ENCODE measurements around the gene FOXC2.

Gene FOXC2

GRCh38 chr16:86528061-86528929 is 38.3 kb upstream of the FOXC2 start:
- ATAC-seq (ENCODE audit: insufficient read depth, low read depth) (no peak), DNase-seq (no peak)
- Histone ChIP-seq H4K20me1 (ENCODE audit: insufficient read depth, low read length) (no peaks in the 10 kb centered on the region), H3K4me2 (ENCODE audit: insufficient read depth, low read length) (no peak overlapping the region), H2AFZ (ENCODE audit: low read depth, low read length) (no peak overlapping the region), H3K36me3 (ENCODE audit: insufficient read depth, low read length) (peaks cover 9% of the 10 kb centered on the region), H3K9ac (ENCODE audit: low read depth, low read length) (no peak overlapping the region), H3K79me2 (ENCODE audit: insufficient read depth, low read length) (no peaks in the 10 kb centered on the region), H3K9me3 (ENCODE audit: insufficient read depth, low read length, severe bottlenecking) (no peaks in the 10 kb centered on the region), H3K4me1 (ENCODE audit: insufficient read depth, low read length) (no peaks in the 10 kb centered on the region), H3K27me3 (ENCODE audit: insufficient read depth, low read length, poor library complexity) (no peaks in the 10 kb centered on the region), H3K27ac (ENCODE audit: low read length) (no peak overlapping the region), H3K4me3 (ENCODE audit: low read depth in 1 of 2, low read length in 2 of 2) (no peak overlapping the region)
- TF ChIP-seq CTCF (IDR thresholded peaks at IDR 0.05; ENCODE audit: borderline replicate concordance, extremely low read depth, low read length, poor library complexity, severe bottlenecking), result no peak
- no peak for TF ChIP-seq EZH2 (IDR thresholded peaks at IDR 0.05; ENCODE audit: borderline replicate concordance, low read depth, low read length, severe bottlenecking)

DNA sequence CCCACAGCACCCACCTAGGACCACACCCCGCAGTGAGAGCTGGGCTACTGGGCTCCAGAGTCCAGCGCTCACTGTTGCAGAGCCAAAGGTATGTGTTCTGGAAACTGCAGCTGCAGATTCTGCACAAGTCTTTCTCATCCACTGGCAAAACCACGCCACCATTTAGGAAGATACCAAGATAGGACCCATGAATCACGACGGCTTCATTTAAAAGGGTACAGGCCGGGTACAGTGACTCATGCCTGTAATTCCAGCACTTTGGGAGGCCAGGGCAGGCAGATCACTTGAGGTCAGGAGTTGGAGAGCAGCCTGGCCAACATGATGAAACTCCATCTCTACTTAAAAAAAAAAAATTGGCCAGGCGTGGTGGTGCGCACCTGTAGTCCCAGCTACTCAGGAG is 37.5 kb upstream of the FOXC2 start:
- H3K4me1 ChIP-seq (ENCODE audit: insufficient read depth, low read length), result no peaks in the 10 kb centered on the region
- H2AFZ ChIP-seq (ENCODE audit: low read depth, low read length), result no peak overlapping the region
- H3K9ac ChIP-seq (ENCODE audit: low read depth, low read length), result no peak overlapping the region
- H3K4me2 ChIP-seq (ENCODE audit: insufficient read depth, low read length), result no peak overlapping the region
- no peaks in the 10 kb centered on the region for H4K20me1 ChIP-seq (ENCODE audit: insufficient read depth, low read length)
- peaks cover 9% of the 10 kb centered on the region for H3K36me3 ChIP-seq (ENCODE audit: insufficient read depth, low read length)
- no peak overlapping the region for H3K4me3 ChIP-seq (ENCODE audit: low read depth in 1 of 2, low read length in 2 of 2)
- ATAC-seq (ENCODE audit: insufficient read depth, low read depth), result no peak
- no peak for TF ChIP-seq CTCF (IDR thresholded peaks at IDR 0.05; ENCODE audit: borderline replicate concordance, extremely low read depth, low read length, poor library complexity, severe bottlenecking)
- no peak for TF ChIP-seq EZH2 (IDR thresholded peaks at IDR 0.05; ENCODE audit: borderline replicate concordance, low read depth, low read length, severe bottlenecking)
- H3K9me3 ChIP-seq (ENCODE audit: insufficient read depth, low read length, severe bottlenecking), result no peaks in the 10 kb centered on the region
- H3K79me2 ChIP-seq (ENCODE audit: insufficient read depth, low read length), result no peaks in the 10 kb centered on the region
- no peak for DNase-seq
- no peak overlapping the region for H3K27ac ChIP-seq (ENCODE audit: low read length)
- H3K27me3 ChIP-seq (ENCODE audit: insufficient read depth, low read length, poor library complexity), result no peaks in the 10 kb centered on the region

DNA sequence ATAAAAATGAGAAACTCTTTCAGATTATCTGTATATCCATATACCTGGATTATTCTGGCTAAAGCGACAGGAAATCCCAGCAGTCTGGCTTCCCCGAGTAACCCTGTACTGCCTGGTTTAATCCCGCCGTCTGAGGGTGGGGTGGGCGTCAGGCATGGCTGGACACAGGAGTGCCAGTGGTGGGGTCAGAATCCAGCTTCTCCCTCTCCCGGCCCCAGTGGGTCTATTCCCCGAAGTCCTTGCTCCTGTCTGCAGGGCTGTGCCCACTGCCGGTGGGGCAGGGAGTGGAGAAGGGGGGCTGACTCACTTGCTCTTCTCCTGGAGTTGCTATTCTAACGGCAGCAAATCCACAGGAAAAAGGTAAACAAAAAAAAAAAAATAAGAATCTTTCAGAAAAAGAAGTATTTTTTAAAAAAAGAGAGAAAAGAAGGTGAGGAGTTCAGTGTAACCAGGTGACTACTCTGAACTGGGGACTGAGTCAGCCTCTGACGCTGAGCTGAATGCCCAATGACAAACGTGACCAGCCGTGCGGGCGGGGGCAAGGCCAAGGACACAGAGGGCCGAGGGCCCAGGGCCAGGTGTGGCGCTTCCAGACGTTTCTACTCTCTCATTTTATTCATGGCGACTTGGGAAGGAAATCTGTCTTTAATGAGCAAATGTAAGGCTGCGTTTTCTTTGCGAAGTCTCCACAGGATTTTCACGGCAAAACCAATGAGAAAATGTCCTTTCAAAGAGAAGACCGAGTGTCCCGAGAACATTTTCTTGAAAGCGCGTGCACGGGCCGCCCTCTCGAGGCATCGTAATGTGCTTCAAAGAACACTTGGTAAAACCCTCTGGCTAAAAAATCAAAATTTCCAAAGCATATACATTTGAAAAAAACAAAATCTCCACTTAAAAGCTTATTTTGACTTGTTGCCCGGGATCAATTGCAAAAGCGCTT is 36.1 kb upstream of the FOXC2 start:
- H3K27ac ChIP-seq (ENCODE audit: low read length), result no peak overlapping the region
- DNase-seq (no peak), ATAC-seq (ENCODE audit: insufficient read depth, low read depth) (no peak)
- no peaks in the 10 kb centered on the region for H3K79me2 ChIP-seq (ENCODE audit: insufficient read depth, low read length)
- no peaks in the 10 kb centered on the region for H4K20me1 ChIP-seq (ENCODE audit: insufficient read depth, low read length)
- no peak overlapping the region for H3K4me2 ChIP-seq (ENCODE audit: insufficient read depth, low read length)
- no peak overlapping the region for H2AFZ ChIP-seq (ENCODE audit: low read depth, low read length)
- no peak for TF ChIP-seq EZH2 (IDR thresholded peaks at IDR 0.05; ENCODE audit: borderline replicate concordance, low read depth, low read length, severe bottlenecking)
- H3K27me3 ChIP-seq (ENCODE audit: insufficient read depth, low read length, poor library complexity), result no peaks in the 10 kb centered on the region
- no peaks in the 10 kb centered on the region for H3K4me1 ChIP-seq (ENCODE audit: insufficient read depth, low read length)
- H3K9me3 ChIP-seq (ENCODE audit: insufficient read depth, low read length, severe bottlenecking), result no peaks in the 10 kb centered on the region
- H3K4me3 ChIP-seq (ENCODE audit: low read depth in 1 of 2, low read length in 2 of 2), result no peak overlapping the region
- no peak overlapping the region for H3K9ac ChIP-seq (ENCODE audit: low read depth, low read length)
- H3K36me3 ChIP-seq (ENCODE audit: insufficient read depth, low read length), result peaks cover 9% of the 10 kb centered on the region

DNA sequence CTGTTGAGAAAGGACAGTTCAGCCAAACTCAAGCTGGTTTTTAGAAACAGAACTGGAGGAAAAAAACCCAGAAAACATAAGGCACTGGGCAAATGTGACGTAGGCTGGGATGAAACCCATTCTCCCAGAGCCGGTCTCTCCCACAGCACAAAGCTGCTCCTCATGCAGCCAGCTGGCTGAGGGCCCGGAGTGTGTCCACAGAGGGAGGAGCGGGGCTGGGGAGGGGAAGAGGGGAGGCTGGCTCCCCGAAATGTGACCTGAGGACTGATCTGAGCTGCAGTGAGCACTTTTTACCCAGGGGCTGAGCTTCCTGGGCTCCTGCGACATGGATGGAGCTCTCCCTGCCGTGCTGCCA is 35.5 kb upstream of the FOXC2 start:
- Histone ChIP-seq H3K4me3 (ENCODE audit: low read depth in 1 of 2, low read length in 2 of 2) (no peak overlapping the region), H3K79me2 (ENCODE audit: insufficient read depth, low read length) (no peaks in the 10 kb centered on the region), H3K9me3 (ENCODE audit: insufficient read depth, low read length, severe bottlenecking) (no peaks in the 10 kb centered on the region), H3K9ac (ENCODE audit: low read depth, low read length) (no peak overlapping the region), H3K4me2 (ENCODE audit: insufficient read depth, low read length) (no peak overlapping the region), H4K20me1 (ENCODE audit: insufficient read depth, low read length) (no peaks in the 10 kb centered on the region), H3K27ac (ENCODE audit: low read length) (no peak overlapping the region), H3K4me1 (ENCODE audit: insufficient read depth, low read length) (no peaks in the 10 kb centered on the region), H3K36me3 (ENCODE audit: insufficient read depth, low read length) (peaks cover 12% of the 10 kb centered on the region), H2AFZ (ENCODE audit: low read depth, low read length) (no peak overlapping the region), H3K27me3 (ENCODE audit: insufficient read depth, low read length, poor library complexity) (no peaks in the 10 kb centered on the region)
- DNase-seq (no peak), ATAC-seq (ENCODE audit: insufficient read depth, low read depth) (no peak)
- TF ChIP-seq CTCF (IDR thresholded peaks at IDR 0.05; ENCODE audit: borderline replicate concordance, extremely low read depth, low read length, poor library complexity, severe bottlenecking), result no peak
- TF ChIP-seq EZH2 (IDR thresholded peaks at IDR 0.05; ENCODE audit: borderline replicate concordance, low read depth, low read length, severe bottlenecking), result no peak
